K562 (cell line): Measurements from ENCODE around the gene DAPK1. TPM values are rescaled to one million over a fixed set of nuclear protein-coding genes. Genes with fewer than 3 reads are reported as not detected.
A peak's percentile ranks its signal among the peaks of the same experiment; 100 is the strongest.

Experiments used
- AFF4 ChIP-seq: sonication (generic); formaldehyde crosslinking; IDR thresholded peaks from 2 replicates; pipeline ENCODE4 v1.8.0; 2023; ENCODE audit warnings: mild to moderate bottlenecking, missing genetic modification reagents
- CTBP1 ChIP-seq: fragments of 450-650 bp; IDR thresholded peaks from 2 replicates; pipeline ENCODE4 v1.6.1; 2016; ENCODE audit warnings: borderline replicate concordance
- EP400 ChIP-seq: fragments of 450-650 bp; IDR thresholded peaks from 2 replicates; pipeline ENCODE4 v1.6.1; 2017; ENCODE audit warnings: antibody characterized with exemption, mild to moderate bottlenecking, moderate library complexity
- FIP1L1 ChIP-seq: fragments of 200-400 bp; formaldehyde crosslinking; IDR thresholded peaks from 2 replicates; pipeline ENCODE4 v1.6.1; 2018; ENCODE audit warnings: mild to moderate bottlenecking, low read depth, low read length; ENCODE audit not compliant: poor library complexity, severe bottlenecking
- FOXP1 ChIP-seq: sonication (generic); formaldehyde crosslinking; IDR thresholded peaks from 2 replicates; pipeline ENCODE4 v1.8.0; 2022; ENCODE audit warnings: mild to moderate bottlenecking, missing genetic modification reagents
- HCFC1 ChIP-seq: IDR thresholded peaks from 2 replicates; pipeline ENCODE4 v1.6.1; 2012; ENCODE audit warnings: low read depth, low read length, improper control_type of control experiment
- KDM1A ChIP-seq, 2 experiments: fragments of 450-650 bp; IDR thresholded peaks; 2 replicates each; pipeline ENCODE4 v1.6.1; 2016; ENCODE audit warnings: mild to moderate bottlenecking in 2 of 2
- KDM2B ChIP-seq: fragments of 250-450 bp; sonication (Bioruptor Pico); IDR thresholded peaks from 2 replicates; pipeline ENCODE4 v1.8.0; 2021; ENCODE audit warnings: mild to moderate bottlenecking, moderate library complexity
- LEF1 ChIP-seq: fragments of 450-650 bp; IDR thresholded peaks from 2 replicates; pipeline ENCODE4 v1.6.1; 2016; ENCODE audit warnings: mild to moderate bottlenecking
- MAFF ChIP-seq: IDR thresholded peaks from 2 replicates; pipeline ENCODE4 v1.6.1; 2012; ENCODE audit warnings: low read length, improper control_type of control experiment
- NELFE ChIP-seq: IDR thresholded peaks from 2 replicates; pipeline ENCODE4 v1.6.1; 2011; ENCODE audit warnings: mild to moderate bottlenecking; ENCODE audit not compliant: insufficient read depth, insufficient read length
- NKRF ChIP-seq: fragments of 450-650 bp; IDR thresholded peaks from 2 replicates; pipeline ENCODE4 v1.6.1; 2016; ENCODE audit warnings: borderline replicate concordance
- OTX1 ChIP-seq: fragments of 450-650 bp; formaldehyde crosslinking; IDR thresholded peaks from 2 replicates; pipeline ENCODE4 v1.4.0; 2022; ENCODE audit warnings: mild to moderate bottlenecking
- RAD51 ChIP-seq: fragments of 450-650 bp; IDR thresholded peaks from 2 replicates; pipeline ENCODE4 v1.7.1; 2016; ENCODE audit warnings: low read depth, mild to moderate bottlenecking, borderline replicate concordance
- RUNX1 ChIP-seq: sonication (generic); IDR thresholded peaks from 2 replicates; pipeline ENCODE4 v1.6.1; 2016; ENCODE audit warnings: antibody characterized with exemption, low read depth
- SETDB1 ChIP-seq: IDR thresholded peaks from one replicate; pipeline ENCODE4 v1.6.1; 2012; ENCODE audit warnings: low read length, control low read depth, inconsistent platforms
- SIN3A ChIP-seq, 2 experiments: fragments of 150-350 bp in 1 of 2; IDR thresholded peaks; 2 replicates each; pipeline ENCODE4 v1.6.1; 2011 to 2016; ENCODE audit warnings: borderline replicate concordance in 2 of 2, low read depth in 2 of 2, low read length in 2 of 2, mild to moderate bottlenecking in 2 of 2, moderate library complexity in 2 of 2; ENCODE audit not compliant: control insufficient read depth in 1 of 2
- SLC30A9 ChIP-seq: fragments of 250-450 bp; sonication (Bioruptor Pico); IDR thresholded peaks from 2 replicates; pipeline ENCODE4 v1.8.0; 2022; ENCODE audit warnings: mild to moderate bottlenecking, moderate library complexity
- SMAD2 ChIP-seq: fragments of 150-350 bp; IDR thresholded peaks from 2 replicates; pipeline ENCODE4 v1.6.1; 2014; ENCODE audit warnings: low read depth, mild to moderate bottlenecking, low read length
- TAF9B ChIP-seq: fragments of 450-650 bp; IDR thresholded peaks from 2 replicates; pipeline ENCODE4 v1.6.1; 2018; ENCODE audit warnings: mild to moderate bottlenecking; ENCODE audit not compliant: partially characterized antibody
- XRCC5 ChIP-seq: fragments of 200-400 bp; formaldehyde crosslinking; IDR thresholded peaks from 2 replicates; pipeline ENCODE4 v1.6.1; 2017; ENCODE audit warnings: low read depth, mild to moderate bottlenecking, low read length
- ZNF121 ChIP-seq: sonication (generic); formaldehyde crosslinking; conservative IDR thresholded peaks from 2 replicates; pipeline ENCODE4 v1.8.0; 2022; ENCODE audit warnings: missing genetic modification reagents
- ZNF311 ChIP-seq: fragments of 250-450 bp; sonication (Bioruptor Pico); IDR thresholded peaks from 2 replicates; pipeline ENCODE4 v1.4.0; 2020; ENCODE audit warnings: mild to moderate bottlenecking, moderate library complexity
- ZNF384 ChIP-seq: IDR thresholded peaks from 2 replicates; pipeline ENCODE4 v1.6.1; 2012; ENCODE audit warnings: low read depth, low read length, improper control_type of control experiment
- ZNF699 ChIP-seq: fragments of 250-450 bp; sonication (Bioruptor Pico); IDR thresholded peaks from 2 replicates; pipeline ENCODE4 v1.8.0; 2021; ENCODE audit warnings: mild to moderate bottlenecking, moderate library complexity; ENCODE audit not compliant: insufficient replicate concordance
- ZNF785 ChIP-seq: fragments of 250-450 bp; sonication (Bioruptor Pico); IDR thresholded peaks from 2 replicates; pipeline ENCODE4 v1.4.0; 2020; ENCODE audit warnings: mild to moderate bottlenecking
- polyA plus RNA-seq, 8 experiments: library from polyadenylated mRNA; depleted of rRNA in 4 of 8; stranded (reverse) in 5 of 8; unstranded in 3 of 8; fragments of >200 nt; fragmentation: Nextera tagmentation in 2 of 8; fragmentation: Illumina TruSeq in 1 of 8; extraction: Ambion mirVana in 2 of 8; extraction: Trizol in 1 of 8; gene quantifications; 2 replicates each; pipeline versions ENCODE4 v1.2.1 to v1.2.3, GENCODE V29; 2011 to 2014; ENCODE audit warnings: inconsistent platforms in 1 of 8, missing spikeins in 1 of 8
- total RNA-seq, 7 experiments: library from RNA; depleted of rRNA in 6 of 7; stranded (reverse); fragments of >200 nt in 6 of 7; fragmentation: Illumina TruSeq in 2 of 7; extraction: Trizol in 2 of 7; gene quantifications; 2 replicates each; pipeline versions ENCODE4 v1.2.1 to v1.2.3, GENCODE V29; 2011 to 2021; ENCODE audit warnings: low replicate concordance in 1 of 7

The DAPK1 gene
- total and polyA plus RNA-seq, 9 of the 15 experiments (the other 6 are each of a cell fraction or from before 2014, with no cell fraction given) = 1.7 to 26.4 (median 15.8) TPM

- no peak for TF ChIP-seq ZNF121 (CRISPR knock-in tag)
- no peak for TF ChIP-seq ZNF699
- no peak for TF ChIP-seq ZNF785 (CRISPR knock-in tag)
- no peak for TF ChIP-seq HCFC1
- peak; percentile 94 for TF ChIP-seq OTX1
- no peak for TF ChIP-seq KDM2B (CRISPR knock-in tag)
- TF ChIP-seq RAD51 = no peak
- peak; percentile 87 for TF ChIP-seq ZNF384
- 0 out of 2 replicates have a peak, but pooled peaks have one; percentile 38 for TF ChIP-seq AFF4
- TF ChIP-seq CTBP1 = peak; percentile 99
- peak; percentile 89 to 95 for TF ChIP-seq KDM1A (IDR thresholded peaks at IDR 0.05)
- no peak for TF ChIP-seq FOXP1 (CRISPR knock-in tag)
- no peak for TF ChIP-seq ZNF311 (CRISPR knock-in tag)
- peak; percentile 80 for TF ChIP-seq NKRF
- TF ChIP-seq SMAD2 = no peak
- peak; percentile 93 for TF ChIP-seq MAFF
- no peak for TF ChIP-seq SIN3A (IDR thresholded peaks at IDR 0.05; ENCODE audit: borderline replicate concordance in 2 of 2, control insufficient read depth in 1 of 2, low read depth in 2 of 2, low read length in 2 of 2)
- TF ChIP-seq XRCC5 = no peak
- no peak for TF ChIP-seq SLC30A9 (CRISPR knock-in tag)
- no peak for TF ChIP-seq NELFE
- no peak for TF ChIP-seq SETDB1
- no peak for TF ChIP-seq RUNX1
- TF ChIP-seq EP400 = peak; percentile 68; the same call in 1 of the 2 replicates
- TF ChIP-seq FIP1L1 = no peak
- peak; percentile 86 for TF ChIP-seq TAF9B
- TF ChIP-seq LEF1 = peak; percentile 58; the same call in 1 of the 2 replicates
These were observed 215.8 kb downstream of the DAPK1 start (continued) for GRCh38 chr9:87713278-87713987.
